ENCODE results near the gene AHR.

Gene AHR

DNA sequence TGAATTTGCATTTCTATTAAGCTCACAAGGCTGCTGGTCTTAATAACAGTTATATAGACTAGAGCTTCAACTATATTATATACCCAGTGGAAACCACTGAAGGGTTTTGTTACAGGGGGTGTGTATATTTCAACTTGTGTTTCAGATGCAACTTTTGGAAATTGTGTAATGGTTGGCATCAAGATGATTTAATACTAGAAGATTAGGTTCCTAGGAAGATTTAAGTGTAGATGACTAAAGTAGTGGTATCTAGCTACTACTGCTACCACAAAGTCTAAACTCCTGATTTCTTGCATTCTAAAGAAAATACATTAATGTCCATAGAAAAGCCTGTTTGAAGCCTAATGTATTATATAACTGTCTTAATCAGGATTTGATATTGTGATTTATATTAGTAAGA lies 30.2 kb downstream of the AHR start:
- H2BK15ac ChIP-seq (ENCODE audit: low read depth, poor library complexity, severe bottlenecking) = no peak overlapping the region
- H3K4ac ChIP-seq (ENCODE audit: low read depth in 1 of 2, low read length in 2 of 2) = no peak overlapping the region
- H4K91ac ChIP-seq (ENCODE audit: low read length) = no peak overlapping the region
- no peak overlapping the region for H3K18ac ChIP-seq (ENCODE audit: low read depth in 1 of 2, low read length in 2 of 2)
- no peak overlapping the region for H3K9ac ChIP-seq (ENCODE audit: low read length)
- no peak overlapping the region for H2AFZ ChIP-seq (ENCODE audit: low read depth, low read length)
- H4K8ac ChIP-seq (ENCODE audit: low read length) = no peak overlapping the region
- H3K27ac ChIP-seq (ENCODE audit: low read length, poor library complexity, severe bottlenecking) = no peak overlapping the region
- no peak overlapping the region for H3K4me2 ChIP-seq (ENCODE audit: low read length, poor library complexity, severe bottlenecking)
- H3K79me1 ChIP-seq (replicated peaks; ENCODE audit: low read length, poor library complexity, severe bottlenecking) = peaks cover 3% of the 10 kb centered on the region
- DNase-seq = no peak
- no peak overlapping the region for H2BK5ac ChIP-seq (ENCODE audit: low read depth, low read length, poor library complexity, severe bottlenecking)
- no peaks in the 10 kb centered on the region for H3K9me3 ChIP-seq (ENCODE audit: control insufficient read depth, low read length)
- no peak overlapping the region for H3K23ac ChIP-seq (ENCODE audit: low read length in 2 of 2)
- H3K4me3 ChIP-seq (ENCODE audit: insufficient read depth in 1 of 2, low read depth in 1 of 2, low read length in 2 of 2) = no peak overlapping the region
- H3K27me3 ChIP-seq (ENCODE audit: control insufficient read depth in 1 of 2, insufficient read depth in 1 of 2, low read length in 2 of 2) = no peaks in the 10 kb centered on the region
- H2AK5ac ChIP-seq (ENCODE audit: low read length, severe bottlenecking) = no peak overlapping the region
- no peak overlapping the region for H2BK120ac ChIP-seq (ENCODE audit: low read depth, low read length)
- no peak overlapping the region for H3K14ac ChIP-seq (ENCODE audit: low read length in 2 of 2)
- no peak overlapping the region for H2BK12ac ChIP-seq (ENCODE audit: low read length in 2 of 2)
- H3K4me1 ChIP-seq (ENCODE audit: control insufficient read depth, insufficient read depth, low read depth, low read length) = no peaks in the 10 kb centered on the region
- peaks cover 0 to 73% of the 10 kb centered on the region in 2 experiments for H3K36me3 ChIP-seq (ENCODE audit: control insufficient read depth in 1 of 2, insufficient read depth in 2 of 2, low read depth in 1 of 2, low read length in 2 of 2)

DNA sequence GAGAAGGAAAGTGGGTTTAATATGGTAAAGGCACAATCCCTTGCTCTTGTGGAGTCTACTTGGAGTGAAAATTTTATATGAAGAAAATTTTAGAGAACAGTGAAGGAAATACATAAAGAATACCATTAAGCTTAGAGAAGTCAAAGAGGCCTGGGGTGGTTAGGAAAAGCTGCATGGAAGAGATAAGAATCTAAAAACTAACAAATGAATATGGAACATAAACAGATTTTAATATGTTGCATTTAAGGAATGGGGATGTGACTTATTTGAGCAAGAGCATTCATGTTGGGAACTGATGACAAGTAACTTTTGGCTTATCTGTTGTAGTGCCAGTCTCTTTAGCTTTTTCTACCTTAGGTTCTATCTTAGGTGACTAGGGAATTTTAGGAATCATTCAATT lies 31.0 kb downstream of the AHR start:
- DNase-seq = no peak
- Histone ChIP-seq H3K9me3 (ENCODE audit: control insufficient read depth, low read length) (no peaks in the 10 kb centered on the region), H3K27me3 (ENCODE audit: control insufficient read depth in 1 of 2, insufficient read depth in 1 of 2, low read length in 2 of 2) (no peaks in the 10 kb centered on the region), H2AK5ac (ENCODE audit: low read length, severe bottlenecking) (no peak overlapping the region), H4K91ac (ENCODE audit: low read length) (no peak overlapping the region), H3K4me1 (ENCODE audit: control insufficient read depth, insufficient read depth, low read depth, low read length) (no peaks in the 10 kb centered on the region), H3K14ac (ENCODE audit: low read length in 2 of 2) (no peak overlapping the region), H3K23ac (ENCODE audit: low read length in 2 of 2) (no peak overlapping the region), H3K18ac (ENCODE audit: low read depth in 1 of 2, low read length in 2 of 2) (no peak overlapping the region), H3K9ac (ENCODE audit: low read length) (no peak overlapping the region), H3K4me2 (ENCODE audit: low read length, poor library complexity, severe bottlenecking) (no peak overlapping the region), H2BK120ac (ENCODE audit: low read depth, low read length) (no peak overlapping the region), H4K8ac (ENCODE audit: low read length) (no peak overlapping the region), H3K36me3 (ENCODE audit: control insufficient read depth in 1 of 2, insufficient read depth in 2 of 2, low read depth in 1 of 2, low read length in 2 of 2) (peaks cover 0 to 75% of the 10 kb centered on the region in 2 experiments), H2BK12ac (ENCODE audit: low read length in 2 of 2) (no peak overlapping the region), H2AFZ (ENCODE audit: low read depth, low read length) (no peak overlapping the region), H2BK5ac (ENCODE audit: low read depth, low read length, poor library complexity, severe bottlenecking) (no peak overlapping the region), H3K4ac (ENCODE audit: low read depth in 1 of 2, low read length in 2 of 2) (no peak overlapping the region), H3K79me1 (replicated peaks; ENCODE audit: low read length, poor library complexity, severe bottlenecking) (peaks cover 3% of the 10 kb centered on the region), H3K27ac (ENCODE audit: low read length, poor library complexity, severe bottlenecking) (no peak overlapping the region), H3K4me3 (ENCODE audit: insufficient read depth in 1 of 2, low read depth in 1 of 2, low read length in 2 of 2) (no peak overlapping the region), H2BK15ac (ENCODE audit: low read depth, poor library complexity, severe bottlenecking) (no peak overlapping the region)

DNA sequence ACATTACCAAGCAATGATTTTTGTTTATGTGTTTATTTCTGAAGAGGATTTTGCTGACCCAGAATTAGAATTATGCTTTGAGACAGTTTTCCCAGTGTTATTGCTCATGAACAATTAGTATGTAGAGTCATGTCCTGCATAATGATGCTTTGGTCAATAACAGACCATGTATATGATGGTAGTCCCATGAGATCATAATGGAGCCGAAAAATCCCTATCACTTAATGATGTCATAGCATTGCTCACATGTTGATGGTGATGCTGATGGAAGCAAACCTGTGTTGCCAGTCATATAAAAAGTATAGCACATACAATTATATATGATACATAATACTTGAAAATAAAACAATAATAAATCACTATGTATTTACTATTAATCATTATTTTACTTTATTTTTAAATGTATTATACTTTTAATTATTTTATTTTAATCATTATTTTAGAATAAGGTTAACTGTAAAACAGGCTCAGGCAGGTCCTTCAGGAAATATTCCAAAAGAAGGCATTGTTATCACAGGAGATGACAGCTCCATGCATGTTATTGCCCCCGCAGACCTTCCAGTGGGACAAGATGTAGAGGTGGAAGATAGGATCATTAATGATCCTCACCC lies 33.5 kb downstream of the AHR start:
- H3K9me3 ChIP-seq (ENCODE audit: control insufficient read depth, low read length) = no peaks in the 10 kb centered on the region
- H4K8ac ChIP-seq (ENCODE audit: low read length) = no peak overlapping the region
- no peaks in the 10 kb centered on the region for H3K27me3 ChIP-seq (ENCODE audit: control insufficient read depth in 1 of 2, insufficient read depth in 1 of 2, low read length in 2 of 2)
- H3K27ac ChIP-seq (ENCODE audit: low read length, poor library complexity, severe bottlenecking) = no peak overlapping the region
- H3K4ac ChIP-seq (ENCODE audit: low read depth in 1 of 2, low read length in 2 of 2) = no peak overlapping the region
- no peak overlapping the region for H3K18ac ChIP-seq (ENCODE audit: low read depth in 1 of 2, low read length in 2 of 2)
- H2AFZ ChIP-seq (ENCODE audit: low read depth, low read length) = no peak overlapping the region
- H3K36me3 ChIP-seq (ENCODE audit: control insufficient read depth in 1 of 2, insufficient read depth in 2 of 2, low read depth in 1 of 2, low read length in 2 of 2) = peaks cover 0 to 82% of the 10 kb centered on the region in 2 experiments
- H3K4me1 ChIP-seq (ENCODE audit: control insufficient read depth, insufficient read depth, low read depth, low read length) = no peaks in the 10 kb centered on the region
- no peak overlapping the region for H2BK15ac ChIP-seq (ENCODE audit: low read depth, poor library complexity, severe bottlenecking)
- peaks cover 3% of the 10 kb centered on the region for H3K79me1 ChIP-seq (replicated peaks; ENCODE audit: low read length, poor library complexity, severe bottlenecking)
- H3K23ac ChIP-seq (ENCODE audit: low read length in 2 of 2) = no peak overlapping the region
- no peak overlapping the region for H2BK120ac ChIP-seq (ENCODE audit: low read depth, low read length)
- WGBS = 100% methylated on average over 1 of the region's 2 CpGs
- no peak overlapping the region for H3K9ac ChIP-seq (ENCODE audit: low read length)
- H3K4me3 ChIP-seq (ENCODE audit: insufficient read depth in 1 of 2, low read depth in 1 of 2, low read length in 2 of 2) = no peak overlapping the region
- no peak overlapping the region for H3K4me2 ChIP-seq (ENCODE audit: low read length, poor library complexity, severe bottlenecking)
- H2BK12ac ChIP-seq (ENCODE audit: low read length in 2 of 2) = no peak overlapping the region
- no peak overlapping the region for H4K91ac ChIP-seq (ENCODE audit: low read length)
- no peak overlapping the region for H3K14ac ChIP-seq (ENCODE audit: low read length in 2 of 2)
- DNase-seq = no peak
- no peak overlapping the region for H2BK5ac ChIP-seq (ENCODE audit: low read depth, low read length, poor library complexity, severe bottlenecking)
- no peak overlapping the region for H2AK5ac ChIP-seq (ENCODE audit: low read length, severe bottlenecking)

DNA sequence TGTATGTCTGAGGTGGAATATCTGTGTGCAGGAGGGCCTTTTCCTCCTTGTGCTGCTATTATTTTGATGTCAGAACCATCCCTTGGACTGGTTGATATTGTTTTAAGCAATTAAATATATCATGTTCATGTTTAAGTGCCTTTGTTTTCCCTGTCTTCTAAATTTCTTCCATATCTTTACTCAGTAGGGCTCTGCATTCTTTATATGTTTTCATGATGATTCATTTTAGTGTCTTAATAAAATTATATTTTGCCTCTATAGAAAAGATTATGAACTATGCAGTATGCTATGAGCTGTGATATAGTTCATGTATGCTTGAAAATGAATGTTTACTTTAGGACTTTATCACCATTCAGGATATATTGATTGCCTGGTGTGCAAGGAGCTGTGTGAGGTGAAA lies 34.8 kb downstream of the AHR start:
- Histone ChIP-seq H3K9me3 (ENCODE audit: control insufficient read depth, low read length) (no peaks in the 10 kb centered on the region), H3K4me3 (ENCODE audit: insufficient read depth in 1 of 2, low read depth in 1 of 2, low read length in 2 of 2) (no peak overlapping the region), H4K91ac (ENCODE audit: low read length) (no peak overlapping the region), H3K14ac (ENCODE audit: low read length in 2 of 2) (no peak overlapping the region), H3K27me3 (ENCODE audit: control insufficient read depth in 1 of 2, insufficient read depth in 1 of 2, low read length in 2 of 2) (no peaks in the 10 kb centered on the region), H3K23ac (ENCODE audit: low read length in 2 of 2) (no peak overlapping the region), H2AK5ac (ENCODE audit: low read length, severe bottlenecking) (peak overlapping the region; percentile 59), H2AFZ (ENCODE audit: low read depth, low read length) (no peak overlapping the region), H3K4me1 (ENCODE audit: control insufficient read depth, insufficient read depth, low read depth, low read length) (no peaks in the 10 kb centered on the region), H4K8ac (ENCODE audit: low read length) (no peak overlapping the region), H3K18ac (ENCODE audit: low read depth in 1 of 2, low read length in 2 of 2) (no peak overlapping the region), H2BK15ac (ENCODE audit: low read depth, poor library complexity, severe bottlenecking) (no peak overlapping the region), H2BK5ac (ENCODE audit: low read depth, low read length, poor library complexity, severe bottlenecking) (no peak overlapping the region), H3K36me3 (ENCODE audit: control insufficient read depth in 1 of 2, insufficient read depth in 2 of 2, low read depth in 1 of 2, low read length in 2 of 2) (peaks cover 0 to 77% of the 10 kb centered on the region in 2 experiments), H3K4me2 (ENCODE audit: low read length, poor library complexity, severe bottlenecking) (no peak overlapping the region), H3K4ac (ENCODE audit: low read depth in 1 of 2, low read length in 2 of 2) (no peak overlapping the region), H3K79me1 (replicated peaks; ENCODE audit: low read length, poor library complexity, severe bottlenecking) (peaks cover 3% of the 10 kb centered on the region), H3K9ac (ENCODE audit: low read length) (no peak overlapping the region), H2BK12ac (ENCODE audit: low read length in 2 of 2) (no peak overlapping the region), H3K27ac (ENCODE audit: low read length, poor library complexity, severe bottlenecking) (peak overlapping the region; percentile 44), H2BK120ac (ENCODE audit: low read depth, low read length) (no peak overlapping the region)
- DNase-seq = no peak
